HuH-7 (cell line): ENCODE measurements around the gene PRKCQ.
"Not testable (repeated sequence)": the region's sequence is repeated elsewhere in the genome, so short reads cannot be mapped to it uniquely, and the experiment has no call there.

Source experiments
- DNase-seq: peaks from one replicate; pipeline ENCODE4 v3.0.0; 2011; ENCODE audit warnings: low spot score

The PRKCQ gene

GRCh38 chr10:6384847-6385246 lies 195.2 kb downstream of the PRKCQ start:
- DNase-seq = no peak

GRCh38 chr10:6384031-6384430 lies 196.0 kb downstream of the PRKCQ start:
- DNase-seq = no peak

- DNase-seq = no peak
These were observed 196.8 kb downstream of the PRKCQ start for GRCh38 chr10:6383096-6383812.

GRCh38 chr10:6382081-6382480 lies 198.0 kb downstream of the PRKCQ start:
- DNase-seq = no peak

GRCh38 chr10:6380478-6380877 lies 199.6 kb downstream of the PRKCQ start:
- not testable (repeated sequence) for DNase-seq

GRCh38 chr10:6379015-6379776 lies 200.9 kb downstream of the PRKCQ start:
- no peak for DNase-seq
